Measurements from ENCODE around the gene SCYGR8. TPM values are rescaled to one million over a fixed set of nuclear protein-coding genes. Genes with fewer than 3 reads are reported as not detected.

Gene SCYGR8
- total and polyA plus RNA-seq, 10 of the 15 experiments (the other 5 are each of a cell fraction or from before 2014, with no cell fraction given) = not detected

DNA sequence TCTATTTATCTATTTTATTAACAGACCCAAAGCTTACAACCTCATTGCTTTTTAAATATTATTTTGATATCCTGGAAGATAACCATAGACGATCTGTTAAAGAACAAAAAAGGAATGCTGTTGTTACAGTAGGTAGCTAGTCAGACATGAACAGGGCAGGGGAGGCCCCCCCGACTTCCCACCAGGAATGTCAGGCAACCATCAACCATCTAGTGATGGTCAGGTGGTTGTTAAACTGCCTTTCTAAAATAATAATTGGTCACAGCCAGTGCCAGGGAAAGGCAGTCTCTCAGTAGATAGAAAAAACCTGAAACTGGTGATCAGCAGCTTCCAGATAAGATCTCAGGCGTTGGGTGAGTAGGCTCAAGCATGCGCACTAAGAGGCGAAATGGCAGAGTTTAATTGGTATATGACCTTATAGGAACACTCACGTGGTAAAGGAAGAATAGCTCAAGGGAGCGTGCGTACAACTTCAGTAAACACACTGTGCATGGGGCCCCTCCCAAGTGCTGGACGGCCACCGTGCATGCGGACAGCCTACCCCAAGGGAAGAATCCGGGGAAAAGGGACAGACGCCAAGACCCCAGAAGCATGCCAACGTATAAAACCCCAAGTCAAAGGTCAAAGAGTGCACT is 35.4 kb downstream of the SCYGR8 start:
- Histone ChIP-seq H3K9me3 (replicated peaks; ENCODE audit: control insufficient read depth, insufficient read depth, low read length) (no peaks in the 10 kb centered on the region), H3K9ac (ENCODE audit: control insufficient read depth, insufficient read depth, low read length) (no peak overlapping the region), H3K36me3 (ENCODE audit: control insufficient read depth in 2 of 2, insufficient read depth in 2 of 2, low read length in 1 of 2) (no peaks in the 10 kb centered on the region), H2AFZ (ENCODE audit: control insufficient read depth, low read depth, low read length) (no peak overlapping the region), H3K27ac (ENCODE audit: control insufficient read depth, insufficient read depth) (no peak overlapping the region), H4K20me1 (ENCODE audit: control insufficient read depth, insufficient read depth) (no peaks in the 10 kb centered on the region), H3K4me2 (ENCODE audit: control insufficient read depth, insufficient read depth) (no peak overlapping the region), H3K4me3 (no peak overlapping the region), H3K27me3 (replicated peaks in 1 of 2; ENCODE audit: control insufficient read depth in 2 of 2, insufficient read depth in 2 of 2, low read length in 1 of 2) (no peaks in the 10 kb centered on the region), H3K79me2 (ENCODE audit: control insufficient read depth, insufficient read depth, low read length) (no peaks in the 10 kb centered on the region; the same call in 1 of the 2 replicates), H3K4me1 (ENCODE audit: control insufficient read depth, insufficient read depth, low read length) (peaks cover 20% of the 10 kb centered on the region)
- TF ChIP-seq ZBTB11 (CRISPR knock-in tag; IDR thresholded peaks at IDR 0.05) = no peak
- TF ChIP-seq RELA (IDR thresholded peaks at IDR 0.05; ENCODE audit: borderline replicate concordance, partially characterized antibody) = no peak
- no peak for TF ChIP-seq RCOR1 (conservative IDR thresholded peaks at IDR 0.05; ENCODE audit: low read depth, low read length)
- TF ChIP-seq POLR2AphosphoS5 (IDR thresholded peaks at IDR 0.05; ENCODE audit: low read length) = no peak
- no peak for TF ChIP-seq ZNF24 (IDR thresholded peaks at IDR 0.05)
- no peak for TF ChIP-seq HDAC6 (IDR thresholded peaks at IDR 0.05; ENCODE audit: unreplicated experiment)
- no peak for TF ChIP-seq SRF (IDR thresholded peaks at IDR 0.05; ENCODE audit: low read depth in 2 of 2, low read length in 2 of 2)
- TF ChIP-seq BRCA1 (IDR thresholded peaks at IDR 0.05; ENCODE audit: low read depth, low read length) = no peak
- TF ChIP-seq ZNF207 (IDR thresholded peaks at IDR 0.05; ENCODE audit: borderline replicate concordance) = no peak
- TF ChIP-seq TARDBP (IDR thresholded peaks at IDR 0.05; ENCODE audit: borderline replicate concordance) = no peak
- POLR2A ChIA-PET = interaction anchor here (0.7 to 6.1 kb wide), 3 partner anchors 23 to 82 kb away, joined by 3 to 58 read pairs (median 6); no protein-coding TSS in a partner anchor
- no peak for ATAC-seq
- CTCF ChIA-PET = interaction anchor here (3.0 to 4.4 kb wide), 3 partner anchors 7 to 81 kb away, joined by 32 to 58 read pairs (median 40); no protein-coding TSS in a partner anchor
- RAD21 ChIA-PET (ENCODE audit: unreplicated experiment) = interaction anchor here (0.8 to 2.6 kb wide), 4 partner anchors 15 to 375 kb away, joined by 3 to 17 read pairs (median 6); no protein-coding TSS in a partner anchor
- intact Hi-C loops (cut with micrococcal nuclease; ENCODE audit: unreplicated experiment) (loop anchor here (10.0 kb wide), 1 partner anchor 814 kb away; no protein-coding TSS in a partner anchor), in situ Hi-C loops (cut with MboI) (loop anchor here (25.0 kb wide), 1 partner anchor 944 kb away; the partner anchor contains the start of gene RHBDD1)
- no peak for DNase-seq (ENCODE audit: low read depth, low spot score)
- no TSS peak for BruUV-seq (replicated peaks)
- no peak for FAIRE-seq
- SMC1A ChIA-PET (ENCODE audit: uncharacterized antibody, unreplicated experiment) = interaction anchor here (3.5 to 8.0 kb wide), 7 partner anchors 12 to 306 kb away, joined by 15 to 120 read pairs (median 62); no protein-coding TSS in a partner anchor
- 87% methylated on average over 14 of the region's 14 CpGs for WGBS (ENCODE audit: insufficient coverage, insufficient replicate concordance, low lambda C conversion rate, missing lambda C conversion rate)
